Measurements from ENCODE around the gene PRMT1. TPM values are rescaled to one million over a fixed set of nuclear protein-coding genes. Genes with fewer than 3 reads are reported as not detected.

Gene PRMT1
- total and polyA plus RNA-seq, 2 of the 13 experiments (the other 11 are each of a cell fraction or from before 2014, with no cell fraction given) = 324 to 374 TPM

GRCh38 chr19:49679771-49680413 is 2.8 kb downstream of the PRMT1 start (continued):
- no peak for TF ChIP-seq ZNF687 (CRISPR knock-in tag; IDR thresholded peaks at IDR 0.05)
- TF ChIP-seq SIN3A (IDR thresholded peaks at IDR 0.05; ENCODE audit: borderline replicate concordance, low read depth, low read length) = no peak

- intact Hi-C loops (cut with micrococcal nuclease; ENCODE audit: unreplicated experiment) = no loop called here
- in situ Hi-C loops (cut with HindIII; ENCODE audit: extremely low pct_ligation_motif_present, low pct_unique_long_range_greater_than_20kb) = no loop called here
- Histone ChIP-seq H3K4me3 (replicated peaks in 1 of 3; ENCODE audit: insufficient read depth in 1 of 3, low read depth in 2 of 3, low read length in 3 of 3) (no peak overlapping the region; a peak in 1 of 6 replicates), H3K79me2 (ENCODE audit: insufficient read depth, low read length) (peaks cover 42% of the 10 kb centered on the region), H4K20me1 (ENCODE audit: insufficient read depth, low read length) (peaks cover 40% of the 10 kb centered on the region), H3K36me3 (replicated peaks in 1 of 2; ENCODE audit: control insufficient read depth in 1 of 2, insufficient read depth in 2 of 2, low read length in 2 of 2) (peaks cover 19 to 48% of the 10 kb centered on the region in 2 experiments), H3K4me2 (ENCODE audit: low read depth, low read length) (peak overlapping the region; percentile 34), H3K4me1 (ENCODE audit: insufficient read depth, low read length) (peaks cover 39% of the 10 kb centered on the region), H2AFZ (ENCODE audit: low read length) (no peak overlapping the region), H3K27me3 (ENCODE audit: control insufficient read depth in 1 of 2, insufficient read depth in 2 of 2, low read length in 2 of 2) (no peaks in the 10 kb centered on the region), H3K9me3 (ENCODE audit: low read length) (no peaks in the 10 kb centered on the region), H3K27ac (ENCODE audit: extremely low read length, insufficient read depth, low read length) (peak overlapping the region; percentile 49), H3K9ac (ENCODE audit: insufficient read depth, low read depth, low read length) (no peak overlapping the region)
- DNase-seq (ENCODE audit: low spot score) (peak; percentile 70), FAIRE-seq (peak; percentile 71), ATAC-seq (peak; percentile 7)
- BruUV-seq (replicated peaks) = no TSS peak
- ChIA-PET POLR2A (interaction anchor here (1.6 kb wide), 1 partner anchor 185 kb away, joined by 5 read pairs; the partner anchor contains the start of gene RPS11), CTCF (ENCODE audit: low intra/inter-chr PET ratio, low total read pairs) (interaction anchor here (0.9 to 1.5 kb wide), 2 partner anchors 9 to 110 kb away, joined by 3 to 5 read pairs; no protein-coding TSS in a partner anchor)
- 86% methylated on average over 20 of the region's 40 CpGs for WGBS (ENCODE audit: low lambda C conversion rate)
- no peak for TF ChIP-seq NBN (conservative IDR thresholded peaks at IDR 0.05)
- TF ChIP-seq TFDP2 (CRISPR knock-in tag; IDR thresholded peaks at IDR 0.05) = peak; percentile 41; the same call in 1 of the 2 replicates
- TF ChIP-seq KDM3A (CRISPR knock-in tag; IDR thresholded peaks at IDR 0.05; ENCODE audit: low read depth) = 0 out of 2 replicates have a peak, but pooled peaks have one; percentile 40
- no peak for TF ChIP-seq LCORL (IDR thresholded peaks at IDR 0.05)
- no peak for TF ChIP-seq LCORL (CRISPR knock-in tag; IDR thresholded peaks at IDR 0.05)
- TF ChIP-seq GATAD1 (CRISPR knock-in tag; IDR thresholded peaks at IDR 0.05) = peak; percentile 63; the same call in 1 of the 2 replicates
- 0 out of 2 replicates have a peak, but pooled peaks have one; percentile 31 for TF ChIP-seq ZBTB26 (CRISPR knock-in tag; IDR thresholded peaks at IDR 0.05; ENCODE audit: borderline replicate concordance)
- TF ChIP-seq GFI1 (CRISPR knock-in tag; IDR thresholded peaks at IDR 0.05; ENCODE audit: borderline replicate concordance) = peak; percentile 72; the same call in 1 of the 2 replicates
- TF ChIP-seq KMT2A (CRISPR knock-in tag; IDR thresholded peaks at IDR 0.05) = 0 out of 2 replicates have a peak, but pooled peaks have one; percentile 27
- TF ChIP-seq ZGPAT (CRISPR knock-in tag; IDR thresholded peaks at IDR 0.05) = peak; percentile 47; the same call in 1 of the 2 replicates
These were observed 3.6 kb downstream of the PRMT1 start for GRCh38 chr19:49680421-49681351.

All from HepG2 (cell line).